GM12875 (cell line): ENCODE data around the gene SFXN3.

Source experiments
- H3K4me3 ChIP-seq: one replicate; pipeline ENCODE4 v1.5.1; 2011; ENCODE audit warnings: low read depth, low read length, control low read depth
- TF ChIP-seq, protein P1 (sequence below): IDR thresholded peaks from 2 replicates; pipeline ENCODE4 v1.5.1; 2011; ENCODE audit warnings: low read depth, mild to moderate bottlenecking, control low read depth, inconsistent platforms, low read length, moderate library complexity, borderline replicate concordance; ENCODE audit not compliant: insufficient read depth

SFXN3 gene

DNA sequence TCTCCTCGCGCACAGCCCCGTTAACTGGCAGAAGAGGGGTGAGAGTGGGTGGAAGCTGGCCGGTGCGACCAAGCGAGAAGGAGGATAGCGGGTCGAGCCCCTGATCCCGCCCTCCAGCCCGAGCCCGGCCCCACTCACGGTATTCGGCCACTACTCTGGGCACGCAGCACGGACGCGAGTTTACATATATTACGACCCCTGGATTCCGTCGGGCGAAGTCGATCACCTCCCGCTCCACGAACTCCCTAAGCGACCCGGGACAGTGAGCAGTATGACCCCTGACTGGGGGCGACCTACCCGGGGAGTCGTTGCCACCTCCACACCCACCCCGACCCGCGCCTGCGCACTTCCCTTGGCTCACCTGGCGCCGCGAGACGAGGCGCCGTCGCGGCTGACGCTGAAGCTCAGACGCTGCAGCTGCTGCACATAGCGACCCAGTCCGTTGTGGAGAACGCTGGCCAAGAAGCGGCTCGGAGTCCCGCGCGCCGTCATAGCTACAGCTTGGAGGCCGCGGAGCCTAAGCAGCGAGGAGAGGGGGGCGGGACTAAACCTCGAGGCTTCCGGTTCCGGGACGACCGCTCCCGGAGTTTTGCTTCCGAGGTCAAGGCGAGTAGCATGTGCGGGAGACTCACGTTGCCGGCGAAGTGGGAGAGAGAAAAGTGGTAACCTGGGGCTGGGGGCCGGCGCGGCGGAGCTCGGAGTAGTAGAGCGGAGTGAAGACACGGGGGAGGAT is 43.9 kb upstream of the SFXN3 start, which contains the start of the genes MRPL43 and TWNK:
MRPL43 (minus strand) TSS at position 546 of the 733 bp plus-strand sequence; CDS start at position 492, 54 bp downstream.
TWNK (plus strand) TSS at position 592 of the 733 bp plus-strand sequence. CDS start 668 bp downstream, outside the sequence.
- TF ChIP-seq, protein P1, sequence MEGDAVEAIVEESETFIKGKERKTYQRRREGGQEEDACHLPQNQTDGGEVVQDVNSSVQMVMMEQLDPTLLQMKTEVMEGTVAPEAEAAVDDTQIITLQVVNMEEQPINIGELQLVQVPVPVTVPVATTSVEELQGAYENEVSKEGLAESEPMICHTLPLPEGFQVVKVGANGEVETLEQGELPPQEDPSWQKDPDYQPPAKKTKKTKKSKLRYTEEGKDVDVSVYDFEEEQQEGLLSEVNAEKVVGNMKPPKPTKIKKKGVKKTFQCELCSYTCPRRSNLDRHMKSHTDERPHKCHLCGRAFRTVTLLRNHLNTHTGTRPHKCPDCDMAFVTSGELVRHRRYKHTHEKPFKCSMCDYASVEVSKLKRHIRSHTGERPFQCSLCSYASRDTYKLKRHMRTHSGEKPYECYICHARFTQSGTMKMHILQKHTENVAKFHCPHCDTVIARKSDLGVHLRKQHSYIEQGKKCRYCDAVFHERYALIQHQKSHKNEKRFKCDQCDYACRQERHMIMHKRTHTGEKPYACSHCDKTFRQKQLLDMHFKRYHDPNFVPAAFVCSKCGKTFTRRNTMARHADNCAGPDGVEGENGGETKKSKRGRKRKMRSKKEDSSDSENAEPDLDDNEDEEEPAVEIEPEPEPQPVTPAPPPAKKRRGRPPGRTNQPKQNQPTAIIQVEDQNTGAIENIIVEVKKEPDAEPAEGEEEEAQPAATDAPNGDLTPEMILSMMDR: no peak
- H3K4me3 ChIP-seq: peak within 1 kb of the TSS; percentile 96

GRCh38 chr10:100987685-100988049 is 43.4 kb upstream of the SFXN3 start:
- H3K4me3 ChIP-seq: peak overlapping the region; percentile 96
- TF ChIP-seq, protein P1: no peak

DNA sequence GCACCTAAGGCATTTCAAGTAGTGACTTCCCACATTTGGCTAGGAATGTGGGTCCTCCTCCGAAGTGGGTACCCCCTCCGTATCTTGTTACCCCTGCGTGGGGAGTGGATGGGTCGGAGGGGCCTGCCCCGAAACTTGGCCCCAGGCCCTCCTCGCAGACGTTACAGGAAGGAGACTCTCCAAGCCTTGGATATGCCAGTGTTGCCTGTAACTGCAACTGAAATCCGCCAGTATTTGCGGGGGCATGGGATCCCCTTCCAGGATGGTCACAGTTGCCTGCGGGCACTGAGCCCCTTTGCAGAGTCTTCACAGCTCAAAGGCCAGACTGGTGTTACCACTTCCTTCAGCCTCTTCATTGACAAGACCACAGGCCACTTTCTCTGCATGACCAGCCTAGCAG is 42.9 kb upstream of the SFXN3 start:
- TF ChIP-seq, protein P1: no peak
- peak overlapping the region; percentile 96 for H3K4me3 ChIP-seq

GRCh38 chr10:100989088-100989487 is 41.9 kb upstream of the SFXN3 start:
- H3K4me3 ChIP-seq: no peak overlapping the region
- TF ChIP-seq, protein P1: no peak

DNA sequence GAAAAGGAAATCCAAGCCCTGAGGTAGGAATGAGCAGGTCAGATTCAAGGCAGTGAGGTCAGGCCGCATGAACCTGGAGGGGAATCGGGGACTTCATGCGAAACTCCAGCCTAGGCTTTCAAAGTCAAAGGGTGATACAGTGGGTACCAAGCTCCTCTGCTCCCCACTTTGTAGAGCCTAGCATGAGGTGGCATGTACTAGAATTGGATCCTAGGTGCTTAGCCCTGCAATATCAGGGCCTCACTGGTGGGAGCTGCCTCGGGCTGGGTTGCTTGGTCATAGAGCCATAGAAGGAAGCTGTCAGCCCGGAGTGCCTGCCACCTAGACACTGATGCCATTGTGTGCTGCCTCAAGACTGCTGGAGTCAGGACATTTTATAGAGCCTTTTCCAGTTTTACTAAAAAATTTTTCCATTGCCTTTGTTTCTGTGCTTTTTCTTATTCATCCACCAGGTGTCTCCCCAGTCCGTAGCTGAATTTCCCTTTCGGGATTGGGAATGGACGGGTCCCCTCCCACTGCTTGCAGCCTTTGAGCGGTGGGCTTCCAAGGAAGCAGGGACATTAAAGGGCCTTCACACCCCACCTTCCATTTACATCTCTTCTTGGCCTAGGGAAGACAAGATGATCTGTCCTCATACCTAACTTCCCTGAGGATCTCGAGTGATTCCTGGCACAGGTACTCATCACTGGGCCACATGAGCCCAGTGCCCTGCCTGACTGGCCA is 36.9 kb upstream of the SFXN3 start:
- no peak overlapping the region for H3K4me3 ChIP-seq
- TF ChIP-seq, protein P1: peak; percentile 18; the same call in 1 of the 2 replicates

DNA sequence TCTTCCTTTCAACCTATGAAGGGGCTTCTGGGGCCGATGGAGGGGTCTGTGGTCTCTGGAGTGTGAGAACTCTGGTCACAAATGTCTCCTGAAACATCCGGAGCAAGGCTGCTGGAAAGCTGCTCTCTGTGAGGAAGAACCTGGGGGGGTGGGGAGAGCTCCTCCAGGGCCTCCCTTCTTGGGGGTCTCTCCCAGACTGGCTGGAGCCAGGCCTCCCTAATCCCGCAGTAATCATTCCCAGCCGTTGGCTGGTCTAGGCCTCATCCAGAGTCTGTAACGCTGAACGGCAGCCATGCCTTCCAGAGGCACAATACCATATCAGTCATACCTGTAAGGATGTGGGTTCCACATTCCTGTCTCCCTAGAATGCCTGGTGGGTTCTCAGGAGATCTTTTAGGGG is 35.9 kb upstream of the SFXN3 start:
- no peak overlapping the region for H3K4me3 ChIP-seq
- TF ChIP-seq, protein P1: no peak
